ENCODE data around the gene IMMP2L.

The IMMP2L gene

GRCh38 chr7:110881721-110882120, 680.6 kb downstream of the IMMP2L start:
- DNase-seq (ENCODE audit: low read depth in 2 of 2, low spot score in 1 of 2), result no peak

GRCh38 chr7:110880971-110881370, 681.3 kb downstream of the IMMP2L start:
- DNase-seq (ENCODE audit: low read depth in 2 of 2, low spot score in 1 of 2), result no peak

- no peak for DNase-seq (ENCODE audit: low read depth in 2 of 2, low spot score in 1 of 2)
Observed at GRCh38 chr7:110877016-110877415, 685.3 kb downstream of the IMMP2L start.

GRCh38 chr7:110875346-110875745, 686.9 kb downstream of the IMMP2L start:
- no peak for DNase-seq (ENCODE audit: low read depth in 2 of 2, low spot score in 1 of 2)

- DNase-seq (ENCODE audit: low read depth in 2 of 2, low spot score in 1 of 2), result no peak
Observed at GRCh38 chr7:110871856-110872255, 690.4 kb downstream of the IMMP2L start.

GRCh38 chr7:110870926-110871325, 691.4 kb downstream of the IMMP2L start:
- DNase-seq (ENCODE audit: low read depth in 2 of 2, low spot score in 1 of 2), result no peak

- no peak for DNase-seq (ENCODE audit: low read depth in 2 of 2, low spot score in 1 of 2)
Observed at GRCh38 chr7:110868458-110868857, 693.8 kb downstream of the IMMP2L start.

- no peak for DNase-seq (ENCODE audit: low read depth in 2 of 2, low spot score in 1 of 2)
Observed at GRCh38 chr7:110867771-110868170, 694.5 kb downstream of the IMMP2L start.

- DNase-seq (ENCODE audit: low read depth in 2 of 2, low spot score in 1 of 2), result no peak
Observed at GRCh38 chr7:110863258-110863657, 699.0 kb downstream of the IMMP2L start.

- no peak for DNase-seq (ENCODE audit: low read depth in 2 of 2, low spot score in 1 of 2)
Observed at GRCh38 chr7:110861163-110861562, 701.1 kb downstream of the IMMP2L start.

- no peak for DNase-seq (ENCODE audit: low read depth in 2 of 2, low spot score in 1 of 2)
Observed at GRCh38 chr7:110857106-110857505, 705.2 kb downstream of the IMMP2L start.

- DNase-seq (ENCODE audit: low read depth in 2 of 2, low spot score in 1 of 2), result no peak
Observed at GRCh38 chr7:110856704-110857103, 705.6 kb downstream of the IMMP2L start.

GRCh38 chr7:110854651-110855050, 707.6 kb downstream of the IMMP2L start:
- no peak for DNase-seq (ENCODE audit: low read depth in 2 of 2, low spot score in 1 of 2)

- no peak for DNase-seq (ENCODE audit: low read depth in 2 of 2, low spot score in 1 of 2)
Observed at GRCh38 chr7:110854166-110854565, 708.1 kb downstream of the IMMP2L start.

GRCh38 chr7:110853263-110853662, 709.0 kb downstream of the IMMP2L start:
- no peak for DNase-seq (ENCODE audit: low read depth in 2 of 2, low spot score in 1 of 2)

- no peak for DNase-seq (ENCODE audit: low read depth in 2 of 2, low spot score in 1 of 2)
Observed at GRCh38 chr7:110852156-110852940, 709.9 kb downstream of the IMMP2L start.

- no peak for DNase-seq (ENCODE audit: low read depth in 2 of 2, low spot score in 1 of 2)
Observed at GRCh38 chr7:110850224-110850623, 712.1 kb downstream of the IMMP2L start.

- DNase-seq (ENCODE audit: low read depth in 2 of 2, low spot score in 1 of 2), result no peak
Observed at GRCh38 chr7:110842796-110843195, 719.5 kb downstream of the IMMP2L start.

- DNase-seq (ENCODE audit: low read depth in 2 of 2, low spot score in 1 of 2), result no peak
Observed at GRCh38 chr7:110841840-110842545, 720.3 kb downstream of the IMMP2L start.

GRCh38 chr7:110839866-110840265, 722.4 kb downstream of the IMMP2L start:
- DNase-seq (ENCODE audit: low read depth in 2 of 2, low spot score in 1 of 2), result no peak

GRCh38 chr7:110835849-110836248, 726.4 kb downstream of the IMMP2L start:
- no peak for DNase-seq (ENCODE audit: low read depth in 2 of 2, low spot score in 1 of 2)

- DNase-seq (ENCODE audit: low read depth in 2 of 2, low spot score in 1 of 2), result no peak
Observed at GRCh38 chr7:110835218-110835617, 727.1 kb downstream of the IMMP2L start.

- DNase-seq (ENCODE audit: low read depth in 2 of 2, low spot score in 1 of 2), result no peak
Observed at GRCh38 chr7:110831419-110831818, 730.9 kb downstream of the IMMP2L start.

All from stimulated activated CD8-positive, alpha-beta memory T cell treated with anti-CD3 and anti-CD28 coated beads, Interleukin-4, amount 100 ng/mL, for 1 hour (primary cell).